Fibroblast of mammary gland (primary cell): ENCODE data around the gene NPY2R.
A peak's percentile ranks its signal among the peaks of the same experiment; 100 is the strongest.

ENCODE experiments used
- DNase-seq: peaks from one replicate; pipeline ENCODE4 v3.0.0-alpha.2; 2010; ENCODE audit warnings: low read depth
- H3K4me3 ChIP-seq: 2 replicates; pipeline ENCODE4 v1.5.1; 2011; ENCODE audit warnings: low read depth, mild to moderate bottlenecking, low read length, moderate library complexity; ENCODE audit not compliant: control insufficient read depth
- TF ChIP-seq, protein P1 (sequence below): conservative IDR thresholded peaks from 2 replicates; pipeline ENCODE4 v1.5.1; 2011; ENCODE audit warnings: low read depth, low read length, inconsistent platforms; ENCODE audit not compliant: control insufficient read depth, insufficient read depth

Gene NPY2R

DNA sequence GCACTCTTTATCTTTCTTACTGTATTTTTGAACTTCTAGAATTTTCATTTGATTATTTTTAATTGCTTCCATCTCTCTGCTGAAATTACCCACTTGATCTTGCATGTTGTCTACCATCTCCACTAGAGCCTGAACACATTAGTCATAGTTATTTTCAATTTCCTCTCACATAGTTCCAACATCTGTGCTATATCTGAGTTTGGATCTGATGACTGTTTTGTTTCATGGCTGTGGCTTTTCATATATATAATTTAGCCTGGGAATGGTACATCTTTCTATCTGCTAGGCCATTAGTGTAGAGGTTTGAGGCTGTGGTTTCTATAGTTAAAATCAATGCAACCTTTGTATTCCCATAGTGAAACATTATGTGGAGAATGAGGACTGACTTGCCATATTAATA, 33.2 kb downstream of the NPY2R start:
- peak; percentile 23 for DNase-seq
- H3K4me3 ChIP-seq = no peak overlapping the region
- TF ChIP-seq, protein P1, sequence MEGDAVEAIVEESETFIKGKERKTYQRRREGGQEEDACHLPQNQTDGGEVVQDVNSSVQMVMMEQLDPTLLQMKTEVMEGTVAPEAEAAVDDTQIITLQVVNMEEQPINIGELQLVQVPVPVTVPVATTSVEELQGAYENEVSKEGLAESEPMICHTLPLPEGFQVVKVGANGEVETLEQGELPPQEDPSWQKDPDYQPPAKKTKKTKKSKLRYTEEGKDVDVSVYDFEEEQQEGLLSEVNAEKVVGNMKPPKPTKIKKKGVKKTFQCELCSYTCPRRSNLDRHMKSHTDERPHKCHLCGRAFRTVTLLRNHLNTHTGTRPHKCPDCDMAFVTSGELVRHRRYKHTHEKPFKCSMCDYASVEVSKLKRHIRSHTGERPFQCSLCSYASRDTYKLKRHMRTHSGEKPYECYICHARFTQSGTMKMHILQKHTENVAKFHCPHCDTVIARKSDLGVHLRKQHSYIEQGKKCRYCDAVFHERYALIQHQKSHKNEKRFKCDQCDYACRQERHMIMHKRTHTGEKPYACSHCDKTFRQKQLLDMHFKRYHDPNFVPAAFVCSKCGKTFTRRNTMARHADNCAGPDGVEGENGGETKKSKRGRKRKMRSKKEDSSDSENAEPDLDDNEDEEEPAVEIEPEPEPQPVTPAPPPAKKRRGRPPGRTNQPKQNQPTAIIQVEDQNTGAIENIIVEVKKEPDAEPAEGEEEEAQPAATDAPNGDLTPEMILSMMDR = no peak

DNA sequence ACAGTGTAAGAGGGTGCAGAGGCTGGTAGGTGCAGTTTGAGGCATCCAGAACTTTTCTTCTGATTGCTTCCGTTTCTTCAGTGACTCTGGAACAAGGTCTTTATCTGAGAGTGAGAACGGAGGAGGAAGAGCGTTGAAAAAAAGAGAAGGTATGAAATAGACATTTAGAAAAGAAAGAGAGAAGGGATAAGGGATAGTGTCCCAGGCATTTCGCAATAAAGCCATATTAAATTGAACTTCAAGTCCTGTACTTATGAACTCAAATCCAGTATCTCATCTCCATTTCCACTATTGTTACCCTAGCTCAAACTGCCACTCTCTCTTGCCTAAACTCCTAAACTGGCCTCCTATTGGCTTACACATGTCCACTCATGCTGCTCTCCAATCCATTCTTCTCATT, 36.7 kb downstream of the NPY2R start:
- no peak overlapping the region for H3K4me3 ChIP-seq
- no peak for DNase-seq
- TF ChIP-seq, protein P1 = no peak

DNA sequence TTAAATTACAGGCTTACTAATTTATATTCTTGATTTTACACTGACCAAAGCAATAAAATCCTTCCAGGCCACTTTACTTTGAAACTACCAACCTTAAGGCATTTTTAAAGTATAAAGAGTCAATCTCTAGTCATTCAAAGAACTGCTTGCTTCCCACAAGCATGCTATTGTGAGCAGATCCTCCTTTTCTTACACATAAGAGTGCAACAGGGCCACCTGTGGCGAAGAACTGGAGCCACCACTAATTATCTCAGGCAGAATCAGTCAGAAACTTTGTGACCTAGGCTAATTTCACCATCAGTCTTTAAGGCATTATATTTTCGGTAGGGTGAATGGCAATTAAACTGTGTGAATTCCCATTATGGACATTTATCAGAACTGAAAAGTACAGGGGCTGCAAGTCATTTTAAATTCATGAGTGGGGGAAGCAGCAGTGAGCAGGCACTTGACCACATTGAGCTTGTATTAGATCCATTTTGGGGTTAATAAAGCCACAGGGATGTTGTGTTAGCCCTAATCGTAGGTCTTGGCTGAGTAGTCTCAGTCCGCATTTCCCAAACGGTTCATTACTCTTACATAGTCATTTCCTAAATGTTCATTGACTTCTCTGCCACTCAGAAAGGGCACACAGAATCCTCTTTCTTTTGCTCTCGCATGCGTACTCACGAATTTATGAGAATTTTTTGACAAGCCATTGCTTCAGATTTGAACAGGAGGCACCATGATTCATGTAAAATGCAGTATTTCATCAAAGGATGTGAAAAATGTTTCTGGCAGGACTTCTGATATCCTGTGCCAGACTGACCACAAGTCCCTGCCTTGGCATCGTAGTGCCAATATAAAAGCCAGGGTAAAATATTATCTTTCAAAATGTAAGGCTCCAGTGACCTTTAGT, 39.8 kb downstream of the NPY2R start:
- TF ChIP-seq, protein P1 = no peak
- DNase-seq = peak; percentile 8
- no peak overlapping the region for H3K4me3 ChIP-seq

DNA sequence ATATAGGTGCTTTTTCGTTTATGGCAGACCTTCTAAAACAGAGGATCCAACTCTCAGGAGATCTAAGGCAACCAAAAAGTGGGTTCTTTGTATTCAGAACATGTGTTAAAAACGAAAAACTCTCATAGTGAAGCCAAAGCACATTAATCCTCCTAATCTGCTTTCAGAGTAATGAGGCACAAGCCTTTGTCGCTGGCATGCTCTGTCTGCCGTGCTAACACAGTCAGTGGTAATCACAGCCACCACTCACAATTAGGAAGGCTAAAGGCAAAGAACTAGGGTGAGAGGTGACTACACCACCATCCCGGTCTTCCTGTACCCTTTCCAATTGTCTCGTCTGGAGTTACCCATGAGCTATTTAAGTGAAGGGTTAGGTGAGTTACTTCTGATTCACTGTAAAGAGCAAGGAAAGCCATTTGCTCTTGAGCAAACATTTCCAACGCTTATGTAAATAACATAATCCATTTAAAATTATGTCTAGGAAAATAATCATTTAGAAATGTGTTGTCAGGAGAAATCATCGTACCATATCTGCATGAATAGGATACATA, 40.7 kb downstream of the NPY2R start:
- no peak overlapping the region for H3K4me3 ChIP-seq
- no peak for DNase-seq
- TF ChIP-seq, protein P1 = no peak

DNA sequence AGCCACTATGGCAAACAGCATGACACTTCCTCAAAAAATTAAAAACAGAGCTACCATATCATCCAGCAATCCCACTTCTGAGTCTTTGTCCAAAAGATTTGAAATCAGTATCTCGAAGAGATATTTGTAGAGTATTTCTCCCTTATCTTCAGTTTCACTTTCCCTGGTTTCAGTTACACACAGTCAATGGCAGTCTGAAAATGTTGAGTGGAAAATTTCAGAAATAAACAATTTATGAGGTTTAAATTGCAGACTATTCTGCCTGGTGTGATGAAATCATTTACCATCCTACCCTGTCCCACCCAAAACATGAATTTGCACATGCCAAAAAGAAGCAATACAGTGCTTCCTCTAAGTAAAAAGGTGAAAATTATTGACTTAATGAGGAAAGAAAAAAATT, 43.9 kb downstream of the NPY2R start:
- TF ChIP-seq, protein P1 = no peak
- H3K4me3 ChIP-seq = no peak overlapping the region
- no peak for DNase-seq

DNA sequence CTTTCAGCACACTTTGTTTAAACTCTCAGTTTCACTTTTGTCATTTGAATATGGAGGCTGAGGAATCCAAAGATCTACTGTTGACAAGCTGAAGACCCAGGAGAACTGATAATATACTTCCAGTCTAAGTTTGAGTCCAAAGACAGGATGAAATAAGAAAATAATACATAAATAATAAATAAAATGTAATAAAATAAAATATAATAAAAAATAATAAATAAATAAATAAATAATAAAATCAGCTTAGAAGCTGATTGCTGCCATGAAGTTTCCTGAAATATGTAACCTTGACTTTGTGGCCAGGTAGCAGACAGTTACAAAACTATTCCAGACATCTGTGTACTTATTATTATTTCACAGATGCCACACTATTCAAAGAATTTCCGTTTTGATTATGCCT, 55.0 kb downstream of the NPY2R start:
- TF ChIP-seq, protein P1 = no peak
- H3K4me3 ChIP-seq = no peak overlapping the region

DNA sequence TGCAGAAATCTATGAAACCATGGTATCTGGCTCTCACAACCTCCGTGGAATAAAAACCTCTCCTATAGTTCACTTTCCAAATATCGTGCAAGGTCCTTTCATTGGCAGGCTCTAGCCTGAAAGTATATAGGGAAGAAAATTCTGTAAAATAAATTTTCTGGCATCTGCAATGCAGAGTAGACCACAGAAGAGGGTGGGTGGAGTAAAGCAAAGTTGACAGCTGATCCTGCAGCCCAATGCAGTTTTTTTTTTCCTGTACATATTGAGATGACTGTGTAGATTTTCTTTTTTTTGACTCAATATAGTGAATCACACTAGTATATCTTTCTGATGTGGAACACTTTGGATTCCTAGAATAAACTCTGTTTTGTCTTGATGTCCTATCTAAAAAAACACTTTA, 56.7 kb downstream of the NPY2R start:
- TF ChIP-seq, protein P1 = no peak
- DNase-seq = no peak
- no peak overlapping the region for H3K4me3 ChIP-seq

More for the DNA sequence above, 55.0 kb downstream of the NPY2R start:
- no peak for DNase-seq
